ENCODE data around the gene CHRM2. TPM values are rescaled to one million over a fixed set of nuclear protein-coding genes. Genes with fewer than 3 reads are reported as not detected.

CHRM2 gene
- total RNA-seq (2021; fragmentation: NEBNext Ultra II Directional; extraction: Animal tissue kit (Norgen Biotek cat#: 25700)) (0.17 and 0.33 TPM in 2 replicates), polyA plus RNA-seq (2011; rRNA removed) (0.20 and 0.32 TPM in 2 replicates), polyA minus RNA-seq (2011; rRNA and poly(A)+ RNA removed) (0.25 and 0.49 TPM in 2 replicates)
- 0.10 TPM for polyA plus RNA-seq (2011; cell fraction: cytosol; rRNA removed)
- polyA plus RNA-seq (2011; cell fraction: nucleus; rRNA removed) = 0.43 TPM
- 0.05 to 0.19 TPM (median 0.12 TPM) in 3 of 4 replicates, not detected in the other for polyA plus RNA-seq (2012, experiment 1 of 2)
- polyA plus RNA-seq (2012, experiment 2 of 2) = 0.07 TPM
- polyA plus RNA-seq (2013, experiment 1 of 2) = 0.08 TPM
- polyA plus RNA-seq (2013, experiment 2 of 2) = 0.07 TPM
- polyA minus RNA-seq (2011; cell fraction: cytosol; rRNA and poly(A)+ RNA removed) = not detected
- polyA minus RNA-seq (2011; cell fraction: nucleus; rRNA and poly(A)+ RNA removed) = 1.6 TPM
- long read RNA-seq, experiment 1 = 0 reads
- long read RNA-seq, experiment 2 = 0 reads

DNA sequence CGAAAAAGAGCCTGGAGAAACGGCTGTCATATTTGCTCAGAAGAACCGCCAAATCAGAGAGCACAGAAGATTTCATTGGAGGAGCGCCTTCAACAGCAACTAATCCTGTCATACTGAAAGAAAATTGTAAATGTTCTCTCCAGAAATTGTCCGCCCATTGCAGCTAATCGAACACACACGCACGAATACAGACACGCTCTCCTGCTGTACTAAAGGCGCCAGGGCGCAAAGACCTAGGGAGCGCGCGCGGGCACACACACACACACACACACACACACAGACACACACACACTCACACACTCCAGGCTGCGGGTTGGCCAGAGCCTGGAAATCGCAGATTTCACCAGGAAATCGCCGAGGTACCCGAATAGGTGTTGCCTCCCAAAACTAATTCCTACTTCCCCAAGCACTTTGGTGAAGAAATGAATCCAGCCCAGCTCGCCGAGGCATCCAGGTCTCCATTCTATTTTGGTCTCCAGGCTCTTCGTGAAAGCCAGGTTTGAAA lies at the start of gene CHRM2:
Gene CHRM2 (plus strand): TSS at position 157 of the 505 bp plus-strand sequence. CDS start 146,214 bp downstream, outside the sequence.
- no peak within 1 kb of the TSS; the same call in 1 of the 2 replicates for H3K18ac ChIP-seq (ENCODE audit: extremely low read depth, low read length)
- no peak within 1 kb of the TSS for H4K5ac ChIP-seq (ENCODE audit: insufficient read length, low read depth, low read length)
- FAIRE-seq = no peak
- H3K9me3 ChIP-seq (ENCODE audit: insufficient read depth in 2 of 2, low read depth in 1 of 2, low read length in 1 of 2) = no peaks in the 10 kb centered on the region
- peaks cover 0 to 23% (median 14%) of the 10 kb centered on the region in 4 experiments; a peak in 6 of 7 replicates for H3K4me1 ChIP-seq (replicated peaks in 1 of 4; ENCODE audit: control insufficient read depth in 3 of 4, insufficient read depth in 4 of 4, low read length in 3 of 4)
- peaks cover 40 to 53% (median 48%) of the 10 kb centered on the region in 4 experiments for H3K27me3 ChIP-seq (replicated peaks in 1 of 4; ENCODE audit: control insufficient read depth in 3 of 4, extremely low read depth in 1 of 4, insufficient read depth in 3 of 4, low read length in 3 of 4)
- peak within 1 kb of the TSS; percentile 48 to 63 (median 58) for H3K4me3 ChIP-seq (ENCODE audit: extremely low read depth in 1 of 4, insufficient read depth in 2 of 4, low read depth in 3 of 4, low read length in 4 of 4)
- H3K23me2 ChIP-seq (ENCODE audit: low read depth, low read length) = peaks cover 24% of the 10 kb centered on the region
- H2BK12ac ChIP-seq (ENCODE audit: low read depth, low read length) = 0 out of 2 replicates have a peak within 1 kb of the TSS, but pooled peaks have one; percentile 39
- ChIA-PET POLR2A (ENCODE audit: partially characterized antibody) (no interaction called here), CTCF (ENCODE audit: partially characterized antibody) (interaction anchor here (0.6 to 1.8 kb wide), 4 partner anchors 9 to 149 kb away, joined by 3 to 5 read pairs (median 3); no protein-coding TSS in a partner anchor)
- H3K27ac ChIP-seq (ENCODE audit: low read depth, low read length) = no peak within 1 kb of the TSS
- H2AK5ac ChIP-seq (ENCODE audit: low read depth, low read length) = no peak within 1 kb of the TSS
- no peaks in the 10 kb centered on the region for H3K79me2 ChIP-seq (ENCODE audit: control insufficient read depth in 1 of 2, insufficient read depth in 2 of 2, low read length in 2 of 2)
- no peak within 1 kb of the TSS; a peak in 1 of 7 replicates for H3K9ac ChIP-seq (replicated peaks in 1 of 4; ENCODE audit: extremely low read depth in 1 of 4, low read depth in 3 of 4, low read length in 3 of 4)
- H3K4ac ChIP-seq (replicated peaks; ENCODE audit: insufficient read length, low read depth, low read length) = no peak within 1 kb of the TSS
- no peak within 1 kb of the TSS for H4K91ac ChIP-seq (replicated peaks; ENCODE audit: insufficient read length, low read length)
- H4K20me1 ChIP-seq (replicated peaks in 1 of 2; ENCODE audit: control insufficient read depth in 1 of 2, insufficient read depth in 2 of 2, low read length in 2 of 2) = peaks cover 0 to 4% of the 10 kb centered on the region in 2 experiments
- H3K4me2 ChIP-seq (ENCODE audit: insufficient read depth in 1 of 2, low read depth in 2 of 2, low read length in 2 of 2) = peak within 1 kb of the TSS; percentile 98 to 99
- no peaks in the 10 kb centered on the region for H3K79me1 ChIP-seq (ENCODE audit: low read depth, low read length)
- no peak within 1 kb of the TSS for H2BK20ac ChIP-seq (ENCODE audit: low read length)
- H2AFZ ChIP-seq (ENCODE audit: low read length) = peak within 1 kb of the TSS; percentile 85; the same call in 1 of the 2 replicates
- no peak within 1 kb of the TSS for H3K23ac ChIP-seq (ENCODE audit: insufficient read length)
- TF ChIP-seq EZH2 (IDR thresholded peaks at IDR 0.05; ENCODE audit: low read depth, low read length, severe bottlenecking) (peak; percentile 15), RFX5 (IDR thresholded peaks at IDR 0.05; ENCODE audit: borderline replicate concordance, low read depth, low read length) (no peak), RNF2 (IDR thresholded peaks at IDR 0.05; ENCODE audit: borderline replicate concordance, low read depth, low read length, missing control alignments, poor library complexity, severe bottlenecking) (peak; percentile 38)
- no peaks in the 10 kb centered on the region for H3K36me3 ChIP-seq (ENCODE audit: control insufficient read depth in 2 of 4, insufficient read depth in 4 of 4, low read length in 3 of 4)
- no peak within 1 kb of the TSS for H3K14ac ChIP-seq (ENCODE audit: insufficient read length)
- H4K8ac ChIP-seq (ENCODE audit: extremely low read depth, insufficient read depth, low read length) = no peak within 1 kb of the TSS
- no peak within 1 kb of the TSS for H2BK120ac ChIP-seq (replicated peaks; ENCODE audit: low read depth, low read length)
- H3K56ac ChIP-seq (replicated peaks; ENCODE audit: insufficient read length, low read depth, low read length) = no peak within 1 kb of the TSS
- no peak within 1 kb of the TSS for H2BK15ac ChIP-seq (ENCODE audit: low read length)
- no peak within 1 kb of the TSS for H2BK5ac ChIP-seq (ENCODE audit: low read depth, low read length)
- 8% methylated on average over 22 of the region's 23 CpGs; no CpG with 5 or more reads in 1 of the 2 experiments for WGBS, 2 experiments (ENCODE audit: extremely low coverage in 1 of 2, insufficient coverage in 1 of 2, insufficient read length in 1 of 2, insufficient replicate concordance in 2 of 2, low coverage in 1 of 2, low lambda C conversion rate in 2 of 2, missing lambda C conversion rate in 1 of 2)
- DNase-seq (ENCODE audit: low read depth in 1 of 2, low spot score in 2 of 2) = peak in 1 of 2 experiments; percentile 56

All from H1 (cell line).